Uterus (tissue), 4 donors: Measurements from ENCODE around the gene SUPT20HL2. TPM values are rescaled to one million over a fixed set of nuclear protein-coding genes. Genes with fewer than 3 reads are reported as not detected.
"Not testable (repeated sequence)": the region's sequence is repeated elsewhere in the genome, so short reads cannot be mapped to it uniquely, and the experiment has no call there.

ENCODE experiments used
- DNase-seq, 2 donors: peaks; one replicate each; pipeline ENCODE4 v3.0.0-alpha.2; 2019 to 2020
- H3K27ac ChIP-seq, 2 donors: fragments of 200-600 bp; sonication (generic); 1 replicate in 1 of 2; 2 replicates in 1 of 2; pipeline ENCODE4 v1.5.1; 2016 to 2018
- H3K27me3 ChIP-seq, 2 donors: fragments of 200-600 bp; sonication (generic); one replicate each; pipeline ENCODE4 v1.5.1; 2018 to 2019; ENCODE audit warnings: control low read depth in 1 of 2
- H3K36me3 ChIP-seq, 2 donors: fragments of 200-600 bp; sonication (generic); one replicate each; pipeline ENCODE4 v1.5.1; 2019; ENCODE audit warnings: control low read depth in 1 of 2
- H3K4me1 ChIP-seq, 2 donors: fragments of 200-600 bp; sonication (generic); one replicate each; pipeline ENCODE4 v1.5.1; 2018 to 2019; ENCODE audit warnings: control low read depth in 1 of 2
- H3K4me3 ChIP-seq, 2 donors: fragments of 200-600 bp; sonication (generic); 1 replicate in 1 of 2; 2 replicates in 1 of 2; pipeline ENCODE4 v1.5.1; 2018 to 2019; ENCODE audit warnings: mild to moderate bottlenecking in 1 of 2
- H3K9me3 ChIP-seq, 2 donors: fragments of 200-600 bp; sonication (generic); one replicate each; pipeline ENCODE4 v1.5.1; 2019; ENCODE audit warnings: control low read depth in 1 of 2
- POLR2A ChIP-seq, 2 donors: fragments of 450-650 bp; IDR thresholded peaks; one replicate each; pipeline ENCODE4 v1.6.1; 2016; ENCODE audit warnings: antibody characterized with exemption in 2 of 2, mild to moderate bottlenecking in 1 of 2, moderate library complexity in 1 of 2
- intact Hi-C: fragments of 100-400 bp; cut with DNase I; formaldehyde crosslinking; loops from one replicate; pipeline ENCODE4 v1.15.1; 2023; ENCODE audit warnings: low total_unique reads
- total RNA-seq, 4 donors: library from RNA; depleted of rRNA in 3 of 4; stranded (reverse); fragments of >200 nt in 3 of 4; gene quantifications; one replicate each; pipeline versions ENCODE4 v1.1.0 to v1.2.4, GENCODE V29; 2014 to 2023
- TF ChIP-seq, protein P1 (sequence below), 4 experiments: fragments of 200-600 bp in 2 of 4; fragments of 450-650 bp in 2 of 4; sonication (generic) in 2 of 4; IDR thresholded peaks; one replicate each; pipeline ENCODE4 v1.5.1; 2016 to 2019; ENCODE audit warnings: antibody characterized with exemption in 4 of 4, mild to moderate bottlenecking in 2 of 4, moderate library complexity in 1 of 4
- donor health status: DM: yes; HTN: yes; CAD: no.

SUPT20HL2 gene
- total RNA-seq, 4 donors from 2014 or later, result 1.2 TPM; not detected in 3

- no peak for DNase-seq
- Histone ChIP-seq H3K4me3 (no peak overlapping the region), H3K4me1 (no peaks in the 10 kb centered on the region), H3K36me3 (no peaks in the 10 kb centered on the region), H3K27ac (no peak overlapping the region), H3K9me3 (no peaks in the 10 kb centered on the region), H3K27me3 (no peaks in the 10 kb centered on the region)
- TF ChIP-seq POLR2A (IDR thresholded peaks at IDR 0.05), result no peak
- TF ChIP-seq, protein P1, sequence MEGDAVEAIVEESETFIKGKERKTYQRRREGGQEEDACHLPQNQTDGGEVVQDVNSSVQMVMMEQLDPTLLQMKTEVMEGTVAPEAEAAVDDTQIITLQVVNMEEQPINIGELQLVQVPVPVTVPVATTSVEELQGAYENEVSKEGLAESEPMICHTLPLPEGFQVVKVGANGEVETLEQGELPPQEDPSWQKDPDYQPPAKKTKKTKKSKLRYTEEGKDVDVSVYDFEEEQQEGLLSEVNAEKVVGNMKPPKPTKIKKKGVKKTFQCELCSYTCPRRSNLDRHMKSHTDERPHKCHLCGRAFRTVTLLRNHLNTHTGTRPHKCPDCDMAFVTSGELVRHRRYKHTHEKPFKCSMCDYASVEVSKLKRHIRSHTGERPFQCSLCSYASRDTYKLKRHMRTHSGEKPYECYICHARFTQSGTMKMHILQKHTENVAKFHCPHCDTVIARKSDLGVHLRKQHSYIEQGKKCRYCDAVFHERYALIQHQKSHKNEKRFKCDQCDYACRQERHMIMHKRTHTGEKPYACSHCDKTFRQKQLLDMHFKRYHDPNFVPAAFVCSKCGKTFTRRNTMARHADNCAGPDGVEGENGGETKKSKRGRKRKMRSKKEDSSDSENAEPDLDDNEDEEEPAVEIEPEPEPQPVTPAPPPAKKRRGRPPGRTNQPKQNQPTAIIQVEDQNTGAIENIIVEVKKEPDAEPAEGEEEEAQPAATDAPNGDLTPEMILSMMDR (IDR thresholded peaks at IDR 0.05), result no peak
- intact Hi-C loops, result no loop called here
These were observed 11.4 kb upstream of the SUPT20HL2 start for GRCh38 chrX:24325231-24325630.

DNA sequence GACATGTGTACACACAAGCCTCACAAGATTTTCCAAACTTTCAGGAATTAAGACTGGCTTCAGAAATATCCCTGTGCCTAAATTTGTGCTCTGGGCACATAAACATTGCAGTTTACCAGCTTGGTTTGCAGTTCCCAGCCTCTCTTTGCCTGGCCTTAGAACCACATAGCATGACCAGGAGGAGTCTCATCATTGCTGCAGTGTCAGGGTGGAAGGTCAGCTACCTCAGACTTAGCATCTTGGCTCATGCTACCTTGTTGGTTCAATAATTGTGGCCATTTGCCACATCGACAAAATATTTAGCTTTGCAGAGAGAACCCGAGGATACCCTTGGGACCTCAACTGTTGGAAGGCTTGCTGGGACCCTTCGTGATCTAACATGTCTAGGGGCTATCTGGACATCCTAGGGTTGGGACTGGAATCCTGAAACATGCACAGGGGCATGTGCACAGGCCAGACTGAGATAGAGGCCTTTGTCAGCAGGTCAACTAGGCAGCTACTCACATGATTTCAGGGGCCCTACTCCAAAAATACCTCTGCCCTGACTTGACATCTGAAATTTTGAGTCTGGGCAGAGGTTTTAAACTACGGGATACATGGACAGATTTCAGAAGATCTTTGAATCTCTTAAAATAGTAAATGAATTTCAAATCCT lies 8.0 kb upstream of the SUPT20HL2 start:
- no peaks in the 10 kb centered on the region for H3K4me1 ChIP-seq
- H3K9me3 ChIP-seq, result no peaks in the 10 kb centered on the region
- no peaks in the 10 kb centered on the region for H3K27me3 ChIP-seq
- H3K27ac ChIP-seq, result no peak overlapping the region
- TF ChIP-seq, protein P1 (IDR thresholded peaks at IDR 0.05), result no peak
- TF ChIP-seq POLR2A (IDR thresholded peaks at IDR 0.05), result no peak
- no peak for DNase-seq
- intact Hi-C loops, result no loop called here
- no peaks in the 10 kb centered on the region for H3K36me3 ChIP-seq
- no peak overlapping the region for H3K4me3 ChIP-seq

GRCh38 chrX:24317567-24317966 lies 3.7 kb upstream of the SUPT20HL2 start:
- TF ChIP-seq POLR2A (IDR thresholded peaks at IDR 0.05), result no peak
- TF ChIP-seq, protein P1 (IDR thresholded peaks at IDR 0.05), result no peak

DNA sequence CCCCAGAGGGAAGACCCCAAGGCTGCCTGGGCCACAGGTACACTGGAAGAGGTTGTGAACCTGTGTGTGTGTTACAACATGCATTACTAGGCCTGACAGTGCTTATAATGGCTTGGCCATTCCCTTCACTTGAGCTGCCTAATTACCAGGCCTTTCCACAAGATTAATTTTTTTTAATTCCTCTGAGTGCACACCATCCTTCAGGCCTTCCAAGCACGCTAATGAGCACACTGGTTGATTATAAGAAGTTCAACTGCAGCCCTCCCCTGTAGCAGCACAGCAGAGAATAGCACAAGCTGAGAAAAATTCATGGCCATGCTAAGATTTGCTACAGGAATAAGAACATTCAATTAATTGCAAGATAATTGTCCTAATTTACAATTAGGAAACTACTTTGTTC lies 2.2 kb upstream of the SUPT20HL2 start:
- TF ChIP-seq POLR2A (IDR thresholded peaks at IDR 0.05), result no peak
- TF ChIP-seq, protein P1 (IDR thresholded peaks at IDR 0.05), result no peak
- intact Hi-C loops, result no loop called here

More at GRCh38 chrX:24317567-24317966, 3.7 kb upstream of the SUPT20HL2 start:
- H3K9me3 ChIP-seq, result no peaks in the 10 kb centered on the region
- no peaks in the 10 kb centered on the region for H3K4me1 ChIP-seq
- H3K27me3 ChIP-seq, result no peaks in the 10 kb centered on the region
- no peak overlapping the region for H3K27ac ChIP-seq
- no peak for DNase-seq
- no peak overlapping the region for H3K4me3 ChIP-seq
- no peaks in the 10 kb centered on the region for H3K36me3 ChIP-seq
- intact Hi-C loops, result no loop called here

DNA sequence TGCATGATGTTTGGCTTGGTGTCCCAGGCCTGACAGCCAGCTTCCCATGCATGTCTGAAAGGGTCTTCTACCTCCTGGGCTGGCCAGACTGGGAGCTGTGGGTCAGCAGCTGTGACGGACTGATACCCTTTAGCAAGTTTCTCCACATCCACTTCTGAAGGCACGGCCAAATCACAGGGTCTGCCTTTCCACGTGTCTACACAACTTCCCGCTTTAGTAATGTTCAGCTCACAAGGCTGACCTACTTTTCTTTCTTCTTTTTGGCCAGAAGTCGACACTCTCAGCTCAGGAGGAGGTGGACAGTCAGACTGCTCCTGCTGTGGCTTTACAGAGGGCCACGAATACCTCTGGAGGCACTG lies 1.6 kb downstream of the SUPT20HL2 start:
- H3K27me3 ChIP-seq, result not testable (repeated sequence)

More for the DNA sequence above, 2.2 kb upstream of the SUPT20HL2 start:
- Histone ChIP-seq H3K36me3 (no peaks in the 10 kb centered on the region), H3K27me3 (no peaks in the 10 kb centered on the region), H3K9me3 (no peaks in the 10 kb centered on the region), H3K4me3 (no peak overlapping the region), H3K27ac (peak overlapping the region in 1 of 2 donors; percentile 14), H3K4me1 (no peaks in the 10 kb centered on the region)
- DNase-seq, result no peak

GRCh38 chrX:24311507-24312248 lies 2.2 kb downstream of the SUPT20HL2 start:
- H3K4me3 ChIP-seq, intact Hi-C loops, H3K36me3 ChIP-seq, DNase-seq, H3K27me3 ChIP-seq, H3K4me1 ChIP-seq, H3K9me3 ChIP-seq: not testable (repeated sequence)
- H3K27ac ChIP-seq, result peak overlapping the region in 1 of 2 donors; percentile 65

More for the DNA sequence above, 1.6 kb downstream of the SUPT20HL2 start:
- H3K9me3 ChIP-seq, H3K36me3 ChIP-seq, H3K4me1 ChIP-seq, intact Hi-C loops, H3K4me3 ChIP-seq: not testable (repeated sequence)
- peak in 1 of 2 donors; percentile 58 for DNase-seq
- H3K27ac ChIP-seq, result peak overlapping the region in 1 of 2 donors; percentile 29

- intact Hi-C loops, H3K9me3 ChIP-seq, DNase-seq, H3K27me3 ChIP-seq, H3K36me3 ChIP-seq, H3K4me1 ChIP-seq, H3K4me3 ChIP-seq: not testable (repeated sequence)
- H3K27ac ChIP-seq, result peak overlapping the region in 1 of 2 donors; percentile 65
These were observed 3.0 kb downstream of the SUPT20HL2 start for GRCh38 chrX:24310916-24311315.

GRCh38 chrX:24309580-24310374 lies 4.1 kb downstream of the SUPT20HL2 start:
- H3K36me3 ChIP-seq, DNase-seq, H3K4me1 ChIP-seq, H3K27me3 ChIP-seq, H3K27ac ChIP-seq, intact Hi-C loops, H3K4me3 ChIP-seq, H3K9me3 ChIP-seq: not testable (repeated sequence)
